Stomach (tissue), 4 donors: ENCODE results near the gene MAP2K2.

Experiments
- EP300 ChIP-seq: sonication (generic); formaldehyde crosslinking; IDR thresholded peaks from one replicate; pipeline ENCODE4 v1.6.1; 2017; ENCODE audit warnings: antibody characterized with exemption
- POLR2AphosphoS5 ChIP-seq, 3 donors: sonication (generic); formaldehyde crosslinking; IDR thresholded peaks; one replicate each; pipeline ENCODE4 v1.6.1; 2016; ENCODE audit warnings: antibody characterized with exemption in 3 of 3
- TF ChIP-seq, protein P1 (sequence below), 7 experiments: fragments of 450-650 bp in 4 of 7; fragments of 200-600 bp in 3 of 7; sonication (generic) in 3 of 7; IDR thresholded peaks; one replicate each; pipeline ENCODE4 v1.5.1; 2016 to 2019; ENCODE audit warnings: antibody characterized with exemption in 7 of 7, control low read depth in 2 of 7, mild to moderate bottlenecking in 1 of 7

DNA sequence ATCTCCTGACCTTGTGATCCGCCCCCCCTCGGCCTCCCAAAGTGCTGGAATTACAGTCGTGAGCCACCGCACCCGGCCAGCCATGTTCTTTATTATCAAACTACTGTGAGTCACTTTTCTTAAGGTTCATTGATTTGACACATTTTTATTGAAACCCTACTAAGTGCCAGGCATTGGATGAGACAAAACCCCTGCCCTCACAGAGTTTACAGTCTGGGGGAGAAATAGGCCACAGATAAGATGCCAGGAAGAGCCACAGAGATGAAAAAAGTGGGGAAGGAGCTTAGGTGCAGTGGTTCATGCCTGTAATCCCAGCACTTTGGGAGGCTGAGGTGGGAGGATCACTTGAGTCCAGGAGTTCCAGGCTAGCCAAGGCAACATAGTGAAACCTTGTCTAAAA lies 14.5 kb upstream of the MAP2K2 start:
- TF ChIP-seq, protein P1, sequence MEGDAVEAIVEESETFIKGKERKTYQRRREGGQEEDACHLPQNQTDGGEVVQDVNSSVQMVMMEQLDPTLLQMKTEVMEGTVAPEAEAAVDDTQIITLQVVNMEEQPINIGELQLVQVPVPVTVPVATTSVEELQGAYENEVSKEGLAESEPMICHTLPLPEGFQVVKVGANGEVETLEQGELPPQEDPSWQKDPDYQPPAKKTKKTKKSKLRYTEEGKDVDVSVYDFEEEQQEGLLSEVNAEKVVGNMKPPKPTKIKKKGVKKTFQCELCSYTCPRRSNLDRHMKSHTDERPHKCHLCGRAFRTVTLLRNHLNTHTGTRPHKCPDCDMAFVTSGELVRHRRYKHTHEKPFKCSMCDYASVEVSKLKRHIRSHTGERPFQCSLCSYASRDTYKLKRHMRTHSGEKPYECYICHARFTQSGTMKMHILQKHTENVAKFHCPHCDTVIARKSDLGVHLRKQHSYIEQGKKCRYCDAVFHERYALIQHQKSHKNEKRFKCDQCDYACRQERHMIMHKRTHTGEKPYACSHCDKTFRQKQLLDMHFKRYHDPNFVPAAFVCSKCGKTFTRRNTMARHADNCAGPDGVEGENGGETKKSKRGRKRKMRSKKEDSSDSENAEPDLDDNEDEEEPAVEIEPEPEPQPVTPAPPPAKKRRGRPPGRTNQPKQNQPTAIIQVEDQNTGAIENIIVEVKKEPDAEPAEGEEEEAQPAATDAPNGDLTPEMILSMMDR (IDR thresholded peaks at IDR 0.05) = no peak
- no peak for TF ChIP-seq EP300
- no peak for TF ChIP-seq POLR2AphosphoS5 (IDR thresholded peaks at IDR 0.05)
